GM21825 (cell line): Measurements from ENCODE around the gene INTS1.

Experiments used
- ATAC-seq: cut with Tn5 transposase; IDR thresholded peaks from one replicate; pipeline ENCODE4 v1.9.1; 2021; ENCODE audit warnings: mild to moderate bottlenecking, moderate library complexity; ENCODE audit not compliant: unreplicated experiment

The INTS1 gene

GRCh38 chr7:1434891-1435670 is 69.1 kb downstream of the INTS1 start:
- ATAC-seq, result no peak

- ATAC-seq, result no peak
These were observed 69.9 kb downstream of the INTS1 start for GRCh38 chr7:1434165-1434718.

GRCh38 chr7:1433128-1433920 is 70.9 kb downstream of the INTS1 start:
- ATAC-seq, result no peak

- ATAC-seq, result no peak
These were observed 71.6 kb downstream of the INTS1 start for GRCh38 chr7:1432411-1433082.

GRCh38 chr7:1431634-1432380 is 72.4 kb downstream of the INTS1 start:
- ATAC-seq, result no peak

- ATAC-seq, result no peak
These were observed 73.0 kb downstream of the INTS1 start for GRCh38 chr7:1431226-1431625.

GRCh38 chr7:1430056-1430845 is 73.9 kb downstream of the INTS1 start:
- no peak for ATAC-seq

GRCh38 chr7:1428941-1429501 is 75.2 kb downstream of the INTS1 start:
- no peak for ATAC-seq

GRCh38 chr7:1427064-1427657 is 77.0 kb downstream of the INTS1 start:
- no peak for ATAC-seq

- no peak for ATAC-seq
These were observed 77.7 kb downstream of the INTS1 start for GRCh38 chr7:1426474-1426873.

- no peak for ATAC-seq
These were observed 78.7 kb downstream of the INTS1 start for GRCh38 chr7:1425292-1426136.

GRCh38 chr7:1424041-1424440 is 80.1 kb downstream of the INTS1 start:
- ATAC-seq, result no peak

GRCh38 chr7:1423264-1423811 is 80.9 kb downstream of the INTS1 start:
- no peak for ATAC-seq

GRCh38 chr7:1422512-1423263 is 81.5 kb downstream of the INTS1 start:
- ATAC-seq, result no peak

- no peak for ATAC-seq
These were observed 82.2 kb downstream of the INTS1 start for GRCh38 chr7:1421946-1422345.

- ATAC-seq, result no peak
These were observed 83.0 kb downstream of the INTS1 start for GRCh38 chr7:1421020-1421790.
